ENCODE results near the gene LRRC8E.

- TF ChIP-seq CTCF (IDR thresholded peaks at IDR 0.05; ENCODE audit: poor library complexity): no peak
- TF ChIP-seq EZH2phosphoT487 (IDR thresholded peaks at IDR 0.05; ENCODE audit: low read depth, severe bottlenecking, unreplicated experiment): no peak
Measured at GRCh38 chr19:7897292-7897691, 9.0 kb downstream of the LRRC8E start.
